Neural progenitor cell (in vitro differentiated cells): ENCODE data around the gene LYRM2.

ENCODE experiments used
- CTCF ChIP-seq: fragments of 200-600 bp; sonication (generic); IDR thresholded peaks from 2 replicates; pipeline ENCODE4 v1.5.1; 2017; ENCODE audit warnings: antibody characterized with exemption, mild to moderate bottlenecking
- EZH2 ChIP-seq: fragments of 200-600 bp; sonication (generic); IDR thresholded peaks from 2 replicates; pipeline ENCODE4 v1.6.1; 2017; ENCODE audit warnings: antibody characterized with exemption, mild to moderate bottlenecking, moderate library complexity
- EZH2phosphoT487 ChIP-seq: fragments of 200-600 bp; sonication (generic); IDR thresholded peaks from 2 replicates; pipeline ENCODE4 v1.6.1; 2017; ENCODE audit warnings: antibody characterized with exemption

DNA sequence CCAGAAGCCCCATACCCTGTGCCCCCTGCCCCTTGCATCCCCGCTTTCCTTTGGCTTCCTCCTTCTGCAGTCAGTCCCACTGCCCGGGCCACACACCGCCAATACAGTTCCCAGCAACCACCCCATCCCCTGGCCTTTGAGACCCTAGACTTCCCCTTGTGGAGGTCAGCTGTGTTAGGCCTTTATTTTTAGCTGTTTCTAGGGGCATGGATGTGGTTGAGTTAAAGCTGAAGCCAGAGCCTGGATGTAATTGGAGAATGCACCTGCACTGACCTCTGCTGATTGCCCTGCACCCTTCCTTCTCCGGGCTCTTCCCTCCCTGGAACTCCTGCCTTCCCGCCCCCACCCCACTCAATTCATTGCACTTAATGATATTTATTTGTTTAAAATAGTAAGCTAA lies 33.9 kb downstream of the LYRM2 start:
- peak; percentile 27 for TF ChIP-seq CTCF
- TF ChIP-seq EZH2, result no peak
- TF ChIP-seq EZH2phosphoT487, result no peak
